ENCODE measurements around the gene ATP8A1. TPM values are rescaled to one million over a fixed set of nuclear protein-coding genes. Genes with fewer than 3 reads are reported as not detected.

ATP8A1 gene
- total RNA-seq, 1 experiment from 2014 or later: 14.3 TPM

DNA sequence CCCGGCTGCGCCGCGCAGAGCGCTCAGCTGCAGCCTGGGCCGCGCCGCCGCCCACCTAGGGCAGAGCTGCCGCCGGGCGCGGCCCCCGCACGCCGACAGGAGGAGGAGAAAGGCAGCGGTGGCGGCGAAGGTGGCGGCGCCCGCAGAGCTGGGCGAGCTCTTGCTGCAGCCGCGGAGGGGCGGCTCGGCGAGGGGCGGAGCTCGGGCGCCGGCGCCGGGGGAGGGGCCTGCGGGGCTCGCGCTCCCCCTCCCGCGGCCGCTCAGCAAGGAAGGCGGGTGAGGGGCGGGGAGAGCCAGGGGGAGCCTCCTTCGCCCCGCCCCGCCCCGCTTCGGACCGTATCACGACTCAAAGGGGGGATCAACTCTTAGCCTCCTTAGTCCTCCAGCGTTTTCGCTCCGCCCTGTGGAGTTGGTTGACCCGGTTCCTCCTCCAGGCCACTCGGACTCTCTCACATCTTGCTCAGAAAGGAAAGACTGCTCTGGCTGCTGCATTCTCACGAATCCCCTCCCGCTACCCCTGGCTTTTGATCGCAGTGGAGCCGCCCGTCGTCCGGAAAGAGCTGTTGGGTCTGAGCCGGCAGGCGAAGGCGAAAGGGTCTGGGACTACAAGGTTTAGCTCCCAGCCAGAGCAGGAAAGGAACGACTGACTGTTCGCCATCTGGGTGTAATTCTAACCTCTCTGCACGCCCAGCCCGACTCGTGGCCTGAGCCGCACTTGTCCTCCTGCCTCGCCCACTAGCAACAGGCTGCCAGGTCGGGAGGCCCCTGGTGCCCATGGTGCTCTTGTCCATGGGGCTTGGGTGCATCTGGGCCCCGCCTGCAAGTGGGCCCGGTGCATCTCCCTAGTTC, at the start of gene ATP8A1 (continued):
- TF ChIP-seq, protein P1, sequence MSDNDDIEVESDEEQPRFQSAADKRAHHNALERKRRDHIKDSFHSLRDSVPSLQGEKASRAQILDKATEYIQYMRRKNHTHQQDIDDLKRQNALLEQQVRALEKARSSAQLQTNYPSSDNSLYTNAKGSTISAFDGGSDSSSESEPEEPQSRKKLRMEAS (CRISPR knock-in tag; IDR thresholded peaks at IDR 0.05): peak; percentile 42; the same call in 1 of the 2 replicates
- TF ChIP-seq EMX1 (CRISPR knock-in tag; IDR thresholded peaks at IDR 0.05): no peak
- TF ChIP-seq, protein P2, sequence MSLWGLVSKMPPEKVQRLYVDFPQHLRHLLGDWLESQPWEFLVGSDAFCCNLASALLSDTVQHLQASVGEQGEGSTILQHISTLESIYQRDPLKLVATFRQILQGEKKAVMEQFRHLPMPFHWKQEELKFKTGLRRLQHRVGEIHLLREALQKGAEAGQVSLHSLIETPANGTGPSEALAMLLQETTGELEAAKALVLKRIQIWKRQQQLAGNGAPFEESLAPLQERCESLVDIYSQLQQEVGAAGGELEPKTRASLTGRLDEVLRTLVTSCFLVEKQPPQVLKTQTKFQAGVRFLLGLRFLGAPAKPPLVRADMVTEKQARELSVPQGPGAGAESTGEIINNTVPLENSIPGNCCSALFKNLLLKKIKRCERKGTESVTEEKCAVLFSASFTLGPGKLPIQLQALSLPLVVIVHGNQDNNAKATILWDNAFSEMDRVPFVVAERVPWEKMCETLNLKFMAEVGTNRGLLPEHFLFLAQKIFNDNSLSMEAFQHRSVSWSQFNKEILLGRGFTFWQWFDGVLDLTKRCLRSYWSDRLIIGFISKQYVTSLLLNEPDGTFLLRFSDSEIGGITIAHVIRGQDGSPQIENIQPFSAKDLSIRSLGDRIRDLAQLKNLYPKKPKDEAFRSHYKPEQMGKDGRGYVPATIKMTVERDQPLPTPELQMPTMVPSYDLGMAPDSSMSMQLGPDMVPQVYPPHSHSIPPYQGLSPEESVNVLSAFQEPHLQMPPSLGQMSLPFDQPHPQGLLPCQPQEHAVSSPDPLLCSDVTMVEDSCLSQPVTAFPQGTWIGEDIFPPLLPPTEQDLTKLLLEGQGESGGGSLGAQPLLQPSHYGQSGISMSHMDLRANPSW (CRISPR knock-in tag; conservative IDR thresholded peaks at IDR 0.05; ENCODE audit: low read depth): no peak

DNA sequence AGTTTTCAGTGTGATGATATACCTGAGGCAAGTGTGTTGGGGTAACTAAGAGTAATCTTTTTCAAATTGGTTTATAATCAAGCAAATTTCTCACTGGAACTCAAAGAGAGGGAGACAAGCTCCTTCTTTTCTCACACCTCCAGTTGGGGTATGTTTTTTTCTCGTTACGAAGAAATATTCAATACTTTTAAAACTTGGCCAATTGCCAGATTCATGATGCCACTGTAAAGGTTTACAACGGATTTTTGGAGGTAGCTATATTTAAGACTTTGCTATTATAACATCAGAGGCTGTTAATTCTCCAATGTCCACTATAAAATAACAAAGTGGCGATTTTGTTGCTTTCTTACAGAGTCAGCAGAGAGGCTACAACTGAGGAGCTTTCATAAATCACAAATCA, 49.2 kb upstream of the ATP8A1 start:
- ATAC-seq (no peak), DNase-seq (ENCODE audit: low spot score) (no peak)
- POLR2A ChIA-PET: no interaction called here
- H3K36me3 Mint-ChIP-seq: peaks cover 11% of the 10 kb centered on the region
- peaks cover 20% of the 10 kb centered on the region for H3K9me3 Mint-ChIP-seq
- TF ChIP-seq NFATC4 (CRISPR knock-in tag; IDR thresholded peaks at IDR 0.05): no peak
- TF ChIP-seq MXD4 (CRISPR knock-in tag; IDR thresholded peaks at IDR 0.05; ENCODE audit: borderline replicate concordance): no peak
- TF ChIP-seq, protein P3, sequence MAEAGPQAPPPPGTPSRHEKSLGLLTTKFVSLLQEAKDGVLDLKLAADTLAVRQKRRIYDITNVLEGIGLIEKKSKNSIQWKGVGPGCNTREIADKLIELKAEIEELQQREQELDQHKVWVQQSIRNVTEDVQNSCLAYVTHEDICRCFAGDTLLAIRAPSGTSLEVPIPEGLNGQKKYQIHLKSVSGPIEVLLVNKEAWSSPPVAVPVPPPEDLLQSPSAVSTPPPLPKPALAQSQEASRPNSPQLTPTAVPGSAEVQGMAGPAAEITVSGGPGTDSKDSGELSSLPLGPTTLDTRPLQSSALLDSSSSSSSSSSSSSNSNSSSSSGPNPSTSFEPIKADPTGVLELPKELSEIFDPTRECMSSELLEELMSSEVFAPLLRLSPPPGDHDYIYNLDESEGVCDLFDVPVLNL (CRISPR knock-in tag; IDR thresholded peaks at IDR 0.05; ENCODE audit: borderline replicate concordance, low read depth): no peak
- TF ChIP-seq ZNF423 (CRISPR knock-in tag; IDR thresholded peaks at IDR 0.05): no peak
- no peak for TF ChIP-seq ZNF121 (CRISPR knock-in tag; IDR thresholded peaks at IDR 0.05)
- TF ChIP-seq, protein P4, sequence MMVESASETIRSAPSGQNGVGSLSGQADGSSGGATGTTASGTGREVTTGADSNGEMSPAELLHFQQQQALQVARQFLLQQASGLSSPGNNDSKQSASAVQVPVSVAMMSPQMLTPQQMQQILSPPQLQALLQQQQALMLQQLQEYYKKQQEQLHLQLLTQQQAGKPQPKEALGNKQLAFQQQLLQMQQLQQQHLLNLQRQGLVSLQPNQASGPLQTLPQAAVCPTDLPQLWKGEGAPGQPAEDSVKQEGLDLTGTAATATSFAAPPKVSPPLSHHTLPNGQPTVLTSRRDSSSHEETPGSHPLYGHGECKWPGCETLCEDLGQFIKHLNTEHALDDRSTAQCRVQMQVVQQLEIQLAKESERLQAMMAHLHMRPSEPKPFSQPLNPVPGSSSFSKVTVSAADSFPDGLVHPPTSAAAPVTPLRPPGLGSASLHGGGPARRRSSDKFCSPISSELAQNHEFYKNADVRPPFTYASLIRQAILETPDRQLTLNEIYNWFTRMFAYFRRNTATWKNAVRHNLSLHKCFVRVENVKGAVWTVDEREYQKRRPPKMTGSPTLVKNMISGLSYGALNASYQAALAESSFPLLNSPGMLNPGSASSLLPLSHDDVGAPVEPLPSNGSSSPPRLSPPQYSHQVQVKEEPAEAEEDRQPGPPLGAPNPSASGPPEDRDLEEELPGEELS (CRISPR knock-in tag; IDR thresholded peaks at IDR 0.05): no peak
- TF ChIP-seq GTF2I (CRISPR knock-in tag; conservative IDR thresholded peaks at IDR 0.05): no peak
- TF ChIP-seq, protein P5, sequence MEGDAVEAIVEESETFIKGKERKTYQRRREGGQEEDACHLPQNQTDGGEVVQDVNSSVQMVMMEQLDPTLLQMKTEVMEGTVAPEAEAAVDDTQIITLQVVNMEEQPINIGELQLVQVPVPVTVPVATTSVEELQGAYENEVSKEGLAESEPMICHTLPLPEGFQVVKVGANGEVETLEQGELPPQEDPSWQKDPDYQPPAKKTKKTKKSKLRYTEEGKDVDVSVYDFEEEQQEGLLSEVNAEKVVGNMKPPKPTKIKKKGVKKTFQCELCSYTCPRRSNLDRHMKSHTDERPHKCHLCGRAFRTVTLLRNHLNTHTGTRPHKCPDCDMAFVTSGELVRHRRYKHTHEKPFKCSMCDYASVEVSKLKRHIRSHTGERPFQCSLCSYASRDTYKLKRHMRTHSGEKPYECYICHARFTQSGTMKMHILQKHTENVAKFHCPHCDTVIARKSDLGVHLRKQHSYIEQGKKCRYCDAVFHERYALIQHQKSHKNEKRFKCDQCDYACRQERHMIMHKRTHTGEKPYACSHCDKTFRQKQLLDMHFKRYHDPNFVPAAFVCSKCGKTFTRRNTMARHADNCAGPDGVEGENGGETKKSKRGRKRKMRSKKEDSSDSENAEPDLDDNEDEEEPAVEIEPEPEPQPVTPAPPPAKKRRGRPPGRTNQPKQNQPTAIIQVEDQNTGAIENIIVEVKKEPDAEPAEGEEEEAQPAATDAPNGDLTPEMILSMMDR (IDR thresholded peaks at IDR 0.05): no peak
- TF ChIP-seq, protein P6, sequence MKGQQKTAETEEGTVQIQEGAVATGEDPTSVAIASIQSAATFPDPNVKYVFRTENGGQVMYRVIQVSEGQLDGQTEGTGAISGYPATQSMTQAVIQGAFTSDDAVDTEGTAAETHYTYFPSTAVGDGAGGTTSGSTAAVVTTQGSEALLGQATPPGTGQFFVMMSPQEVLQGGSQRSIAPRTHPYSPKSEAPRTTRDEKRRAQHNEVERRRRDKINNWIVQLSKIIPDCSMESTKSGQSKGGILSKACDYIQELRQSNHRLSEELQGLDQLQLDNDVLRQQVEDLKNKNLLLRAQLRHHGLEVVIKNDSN (CRISPR knock-in tag; IDR thresholded peaks at IDR 0.05): no peak
- TF ChIP-seq, protein P7, sequence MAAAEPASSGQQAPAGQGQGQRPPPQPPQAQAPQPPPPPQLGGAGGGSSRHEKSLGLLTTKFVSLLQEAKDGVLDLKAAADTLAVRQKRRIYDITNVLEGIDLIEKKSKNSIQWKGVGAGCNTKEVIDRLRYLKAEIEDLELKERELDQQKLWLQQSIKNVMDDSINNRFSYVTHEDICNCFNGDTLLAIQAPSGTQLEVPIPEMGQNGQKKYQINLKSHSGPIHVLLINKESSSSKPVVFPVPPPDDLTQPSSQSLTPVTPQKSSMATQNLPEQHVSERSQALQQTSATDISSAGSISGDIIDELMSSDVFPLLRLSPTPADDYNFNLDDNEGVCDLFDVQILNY (CRISPR knock-in tag; IDR thresholded peaks at IDR 0.05): no peak
- H3K4me3 Mint-ChIP-seq: no peak overlapping the region
- H3K27ac Mint-ChIP-seq: no peak overlapping the region
- no peaks in the 10 kb centered on the region for H3K27me3 Mint-ChIP-seq (ENCODE audit: low read depth)
- CTCF ChIA-PET: no interaction called here
- peaks cover 24% of the 10 kb centered on the region for H3K4me1 Mint-ChIP-seq
